ENCODE measurements around the gene WDFY4.

WDFY4 gene

GRCh38 chr10:48691812-48692528, 7.3 kb downstream of the WDFY4 start:
- DNase-seq (ENCODE audit: low spot score): no peak

GRCh38 chr10:48692748-48693147, 8.1 kb downstream of the WDFY4 start:
- DNase-seq (ENCODE audit: low spot score): no peak

- no peak for DNase-seq (ENCODE audit: low spot score)
Observed at GRCh38 chr10:48693206-48693605, 8.5 kb downstream of the WDFY4 start.

- DNase-seq (ENCODE audit: low spot score): no peak
Observed at GRCh38 chr10:48694371-48695030, 9.8 kb downstream of the WDFY4 start.

- DNase-seq (ENCODE audit: low spot score): no peak
Observed at GRCh38 chr10:48695636-48696534, 11.2 kb downstream of the WDFY4 start.

GRCh38 chr10:48696535-48696873, 11.8 kb downstream of the WDFY4 start:
- no peak for DNase-seq (ENCODE audit: low spot score)

- no peak for DNase-seq (ENCODE audit: low spot score)
Observed at GRCh38 chr10:48697091-48697490, 12.4 kb downstream of the WDFY4 start.

- DNase-seq (ENCODE audit: low spot score): no peak
Observed at GRCh38 chr10:48697821-48698764, 13.4 kb downstream of the WDFY4 start.

- no peak for DNase-seq (ENCODE audit: low spot score)
Observed at GRCh38 chr10:48699011-48699627, 14.4 kb downstream of the WDFY4 start.

- no peak for DNase-seq (ENCODE audit: low spot score)
Observed at GRCh38 chr10:48700071-48700470, 15.4 kb downstream of the WDFY4 start.

- no peak for DNase-seq (ENCODE audit: low spot score)
Observed at GRCh38 chr10:48700493-48700892, 15.8 kb downstream of the WDFY4 start.

GRCh38 chr10:48701139-48701901, 16.6 kb downstream of the WDFY4 start:
- DNase-seq (ENCODE audit: low spot score): no peak

- DNase-seq (ENCODE audit: low spot score): no peak
Observed at GRCh38 chr10:48701941-48702340, 17.3 kb downstream of the WDFY4 start.

- no peak for DNase-seq (ENCODE audit: low spot score)
Observed at GRCh38 chr10:48703531-48704122, 19.0 kb downstream of the WDFY4 start.

GRCh38 chr10:48704156-48704555, 19.5 kb downstream of the WDFY4 start:
- DNase-seq (ENCODE audit: low spot score): no peak

GRCh38 chr10:48705401-48705938, 20.8 kb downstream of the WDFY4 start:
- DNase-seq (ENCODE audit: low spot score): no peak

GRCh38 chr10:48707472-48707871, 22.8 kb downstream of the WDFY4 start:
- DNase-seq (ENCODE audit: low spot score): no peak

- no peak for DNase-seq (ENCODE audit: low spot score)
Observed at GRCh38 chr10:48708144-48708543, 23.5 kb downstream of the WDFY4 start.

GRCh38 chr10:48710647-48711275, 26.1 kb downstream of the WDFY4 start:
- no peak for DNase-seq (ENCODE audit: low spot score)

All from D341Med (cell line).